Kidney tubule cell (primary cell): ENCODE data around the gene SLC7A1.

Experiments
- DNase-seq: peaks from one replicate; pipeline ENCODE4 v3.0.0-alpha.2; 2018; ENCODE audit warnings: low spot score

SLC7A1 gene

DNA sequence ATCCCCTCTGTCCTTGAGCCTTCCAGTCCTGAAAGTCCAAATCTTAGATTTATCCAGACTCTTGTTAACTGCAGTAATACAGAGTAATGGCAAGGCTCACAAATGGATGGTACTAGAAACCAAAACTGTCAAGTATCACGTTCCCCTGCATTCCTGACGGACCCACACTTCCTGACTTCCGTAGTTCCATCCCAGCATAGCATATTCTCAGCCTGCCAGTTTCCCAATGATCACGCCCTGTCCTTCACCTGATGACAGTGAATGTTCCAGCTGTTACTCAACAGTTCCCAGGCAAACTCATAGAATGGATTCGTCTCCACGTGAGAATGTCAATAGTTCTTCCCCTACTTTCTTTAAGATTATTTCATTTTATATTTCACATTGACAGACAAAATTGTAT, 33.6 kb downstream of the SLC7A1 start:
- no peak for DNase-seq

DNA sequence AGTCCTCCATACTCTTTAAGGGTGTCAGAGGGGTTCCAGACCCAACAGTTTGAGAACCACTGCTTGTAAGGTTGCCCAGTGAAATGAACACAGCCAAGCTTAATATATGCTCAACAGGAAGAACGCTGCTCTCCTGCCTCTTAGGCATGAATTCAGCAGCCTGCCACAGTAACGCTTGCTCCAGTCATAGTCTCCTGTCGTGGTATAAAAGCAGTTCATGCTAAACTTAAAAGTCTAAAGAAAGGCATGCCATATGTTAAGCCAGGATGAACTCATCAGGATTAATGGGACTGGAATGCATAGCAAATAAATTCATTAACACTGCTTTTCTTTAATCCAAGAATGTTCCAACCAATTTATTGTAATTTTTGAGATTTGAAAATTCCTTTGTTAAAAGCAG, 38.7 kb downstream of the SLC7A1 start:
- no peak for DNase-seq

DNA sequence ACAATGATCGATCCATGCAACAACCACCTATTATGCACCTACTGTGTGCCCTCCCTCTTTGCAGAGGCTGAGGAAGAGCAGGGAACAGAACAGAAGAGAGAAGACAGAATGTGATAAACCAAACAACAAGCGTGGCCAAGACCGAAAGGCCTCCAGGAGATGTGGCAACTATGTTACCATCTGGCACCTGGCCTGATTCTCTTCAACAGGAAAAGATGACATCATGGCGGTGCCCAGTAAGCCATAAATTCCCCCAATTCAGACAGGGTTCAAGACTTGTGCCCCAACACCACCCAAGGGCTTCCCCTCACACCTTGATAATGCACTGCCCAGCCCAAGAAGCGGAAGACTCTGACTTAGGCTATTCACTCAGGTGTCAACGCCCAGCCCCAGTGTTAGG, 44.3 kb downstream of the SLC7A1 start:
- DNase-seq: no peak

DNA sequence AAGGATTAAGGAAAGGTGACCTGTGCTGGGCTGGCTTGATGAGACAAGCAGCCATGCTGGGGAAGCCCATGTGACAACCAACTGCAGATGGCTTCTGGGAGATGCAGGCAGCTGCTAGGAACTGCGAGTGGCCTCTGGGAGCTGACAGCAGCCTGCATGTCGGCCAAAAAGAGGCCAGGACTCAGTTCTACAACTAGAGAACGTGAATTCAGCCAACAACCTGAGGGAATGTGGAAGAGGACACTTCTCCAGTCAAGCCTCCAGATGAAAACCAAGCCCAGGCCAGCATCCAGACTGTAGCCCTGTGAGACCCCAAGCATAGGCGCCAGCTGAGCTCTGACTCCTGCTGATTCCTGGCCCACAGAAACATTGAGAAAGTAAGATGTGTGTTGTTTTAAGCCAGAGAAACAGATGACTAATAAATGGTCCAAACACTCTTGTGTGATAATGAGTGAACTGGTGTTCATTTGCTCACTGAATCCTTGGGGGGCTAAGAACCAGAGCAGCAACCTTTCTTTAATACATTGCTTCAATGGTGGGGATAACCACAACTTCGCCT, 45.0 kb downstream of the SLC7A1 start:
- no peak for DNase-seq

DNA sequence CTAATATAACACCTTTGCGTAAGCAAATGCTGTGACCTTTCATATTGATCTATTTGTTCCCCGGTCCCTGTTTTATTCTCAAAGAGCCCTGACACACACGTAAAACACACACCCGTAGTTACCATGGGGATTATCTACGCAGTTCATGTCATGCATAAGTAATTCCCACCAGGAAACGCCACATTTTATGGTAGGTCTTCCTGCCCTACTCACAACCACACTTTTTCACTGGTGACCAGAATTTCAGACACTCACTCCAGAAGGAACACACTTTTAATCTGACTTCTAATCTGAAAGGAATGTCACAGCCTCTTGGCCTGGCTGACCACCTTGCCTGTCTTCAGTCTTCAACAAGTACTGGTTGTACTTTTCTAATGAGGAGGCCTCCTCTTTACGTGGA, 46.8 kb downstream of the SLC7A1 start:
- DNase-seq: peak; percentile 75

DNA sequence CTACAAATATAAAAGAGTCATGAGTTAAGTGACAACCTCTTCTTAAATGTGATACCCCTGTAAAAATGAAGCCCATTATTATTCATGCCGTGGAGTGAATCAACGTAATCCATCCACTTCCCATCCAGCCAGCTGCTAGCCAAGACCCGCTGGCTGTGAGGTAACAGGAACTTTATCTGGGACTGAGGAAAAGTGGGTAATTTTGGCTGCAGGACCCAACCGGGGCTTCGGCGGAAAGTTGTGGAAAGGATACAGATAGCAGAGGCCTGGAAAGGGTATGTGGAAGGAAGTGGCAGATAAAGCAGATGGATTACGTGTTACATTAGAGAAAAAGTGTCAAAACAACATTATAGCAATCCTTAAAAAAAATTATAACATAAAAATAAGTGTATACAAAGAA, 48.3 kb downstream of the SLC7A1 start:
- no peak for DNase-seq

DNA sequence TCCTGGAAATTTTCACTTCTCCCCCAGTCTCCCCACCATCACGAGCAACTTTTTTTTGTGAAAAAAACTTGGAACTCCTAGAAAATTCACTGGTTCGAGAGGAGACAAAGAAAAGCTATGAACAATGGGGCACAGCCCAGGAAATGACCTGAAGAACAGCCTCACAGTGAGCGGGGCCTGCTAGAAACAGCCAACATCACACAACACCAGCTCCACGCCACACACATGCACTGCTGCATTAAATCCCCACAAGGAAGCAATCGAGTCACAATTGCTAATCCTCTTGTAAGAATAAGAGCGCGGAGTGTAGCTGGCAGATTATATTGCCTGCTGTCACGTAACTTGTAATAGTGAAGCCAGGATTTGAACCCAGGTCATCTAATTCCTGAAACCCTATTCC, 48.8 kb downstream of the SLC7A1 start:
- no peak for DNase-seq

DNA sequence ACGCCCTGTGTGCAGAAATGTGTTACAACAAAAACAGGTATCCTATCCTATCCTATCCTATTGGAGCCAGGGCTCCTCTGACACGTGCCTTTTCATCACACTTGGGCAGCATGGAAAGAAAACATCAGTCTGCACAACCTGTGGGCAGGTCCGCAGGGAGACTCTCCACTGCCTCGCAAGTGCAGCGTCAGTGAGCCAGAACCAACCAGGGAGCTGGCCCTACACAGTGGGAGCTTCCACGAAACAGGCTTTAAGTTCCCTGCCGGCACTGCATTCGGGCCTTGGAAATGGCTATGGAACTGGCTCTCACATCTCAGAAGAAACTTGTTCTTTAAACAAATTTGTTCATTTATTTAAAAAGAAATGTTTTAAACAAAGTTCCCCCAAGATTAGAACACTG, 49.5 kb downstream of the SLC7A1 start:
- no peak for DNase-seq

DNA sequence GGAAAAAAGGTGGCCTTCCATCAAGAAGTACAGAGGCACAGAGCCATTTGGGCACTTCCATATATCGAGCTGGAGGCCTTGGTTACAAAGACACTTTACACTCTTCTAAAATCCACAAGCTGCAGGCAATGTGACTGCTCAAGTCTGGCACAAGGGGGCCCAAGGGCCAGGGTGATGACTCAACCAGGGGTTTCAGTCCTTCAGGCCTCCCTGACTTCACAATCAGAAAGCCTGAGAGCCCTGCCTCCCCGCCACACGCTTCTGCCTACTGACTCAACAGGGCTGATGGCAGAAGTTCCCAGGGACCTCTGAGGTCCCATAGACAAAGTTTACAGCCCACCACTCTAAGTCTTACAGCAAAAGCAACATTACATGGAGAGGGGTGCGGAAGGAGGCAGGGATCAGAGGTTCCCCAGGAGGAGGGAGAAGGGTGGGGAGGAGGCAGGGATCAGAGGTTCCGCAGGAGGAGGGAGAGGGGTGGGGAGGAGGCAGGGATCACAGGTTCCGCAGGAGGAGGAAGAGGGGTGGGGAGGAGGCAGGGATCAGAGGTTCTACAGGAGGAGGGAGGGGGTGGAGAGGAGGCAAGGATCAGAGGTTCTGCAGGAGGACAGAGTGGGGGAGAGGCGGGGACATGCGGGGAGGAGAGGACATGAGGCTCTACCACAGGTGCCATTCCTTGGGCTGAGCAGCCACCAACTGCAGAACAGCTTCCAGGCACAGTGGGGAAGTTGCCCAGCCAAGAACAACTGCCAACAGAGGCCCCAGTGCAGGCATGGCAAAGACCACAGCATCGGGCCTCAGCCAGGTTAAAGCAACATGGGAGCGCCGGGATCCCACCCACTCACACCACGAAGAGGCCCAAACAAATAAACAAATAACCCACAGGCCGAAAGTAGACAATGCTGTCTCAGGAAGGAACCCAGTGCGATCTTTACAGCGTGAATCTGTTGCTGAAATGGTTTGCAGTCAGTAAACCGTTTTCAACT, 52.0 kb downstream of the SLC7A1 start:
- DNase-seq: peak; percentile 71

DNA sequence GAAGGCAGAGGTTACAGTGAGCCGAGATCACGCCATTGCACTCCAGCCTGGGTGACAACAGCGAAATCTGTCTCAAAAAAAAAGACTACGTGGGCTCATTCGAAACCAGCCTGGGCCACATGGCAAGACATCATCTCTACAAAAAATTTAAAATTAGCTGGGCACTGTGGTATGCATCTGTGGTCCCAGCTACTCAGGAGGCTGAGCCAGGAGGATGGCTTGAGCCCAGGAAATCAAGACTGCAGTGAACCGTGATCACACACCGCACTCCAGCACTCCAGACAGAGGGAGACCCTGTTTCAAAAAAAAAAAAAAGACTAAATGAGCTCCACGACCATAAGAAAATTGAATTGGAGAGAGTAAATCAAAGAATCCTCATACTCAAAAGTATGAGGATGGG, 53.1 kb downstream of the SLC7A1 start:
- DNase-seq: no peak

DNA sequence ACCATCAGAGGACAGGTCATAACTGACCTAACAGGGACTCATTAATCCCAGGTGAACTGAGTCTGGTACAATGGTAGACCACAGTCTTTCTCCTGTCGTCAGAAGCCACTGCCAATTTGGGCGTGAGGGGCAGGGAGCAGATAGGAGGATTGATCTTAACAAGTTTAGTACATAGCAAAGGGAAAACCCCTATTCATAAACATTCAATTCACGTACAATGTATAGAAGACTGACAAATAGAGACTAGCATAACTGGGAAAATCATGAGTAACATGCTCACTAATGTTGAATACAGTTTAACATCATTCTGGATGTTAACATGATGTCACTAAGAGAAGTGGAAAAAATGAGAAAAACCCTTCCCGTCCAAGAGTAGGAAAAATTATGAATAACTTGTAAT, 54.1 kb downstream of the SLC7A1 start:
- no peak for DNase-seq

DNA sequence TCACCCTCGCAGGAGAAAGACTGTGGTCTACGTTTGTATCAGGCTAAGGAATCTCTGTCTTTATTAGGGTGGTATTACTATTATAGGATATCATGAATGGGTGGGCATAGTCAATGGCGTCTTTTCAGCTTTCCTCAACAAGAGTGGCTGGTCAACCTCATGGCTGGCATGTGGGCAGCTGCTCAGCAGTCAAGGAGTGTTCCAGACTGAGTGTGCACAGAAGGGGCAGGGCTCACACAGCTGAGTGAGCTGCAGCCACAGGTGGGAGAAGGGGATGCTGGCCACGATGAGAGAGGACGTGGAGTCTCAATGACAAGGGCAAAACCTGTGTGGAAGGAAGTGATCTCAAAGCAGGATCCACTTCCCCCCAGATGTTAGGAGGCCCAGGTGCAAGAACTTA, 54.7 kb downstream of the SLC7A1 start:
- no peak for DNase-seq

DNA sequence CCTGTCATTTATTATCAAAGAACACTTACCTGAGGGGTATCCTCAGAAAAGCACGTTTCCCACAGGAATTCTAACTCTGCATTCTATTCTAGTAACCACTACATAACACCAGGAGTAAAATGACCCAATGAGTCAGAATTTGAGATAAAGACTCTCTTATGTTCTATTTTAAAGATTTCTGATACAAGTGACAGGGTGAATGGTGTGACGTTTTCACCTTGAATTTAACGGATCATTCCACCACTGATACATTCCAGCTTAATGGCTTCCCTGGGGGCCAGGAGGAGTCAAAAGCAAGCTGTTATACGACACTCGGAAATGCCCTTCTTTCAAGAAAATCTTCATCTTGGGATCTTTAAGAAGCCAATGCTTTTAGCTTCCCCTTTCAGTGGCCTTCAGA, 55.2 kb downstream of the SLC7A1 start:
- no peak for DNase-seq

DNA sequence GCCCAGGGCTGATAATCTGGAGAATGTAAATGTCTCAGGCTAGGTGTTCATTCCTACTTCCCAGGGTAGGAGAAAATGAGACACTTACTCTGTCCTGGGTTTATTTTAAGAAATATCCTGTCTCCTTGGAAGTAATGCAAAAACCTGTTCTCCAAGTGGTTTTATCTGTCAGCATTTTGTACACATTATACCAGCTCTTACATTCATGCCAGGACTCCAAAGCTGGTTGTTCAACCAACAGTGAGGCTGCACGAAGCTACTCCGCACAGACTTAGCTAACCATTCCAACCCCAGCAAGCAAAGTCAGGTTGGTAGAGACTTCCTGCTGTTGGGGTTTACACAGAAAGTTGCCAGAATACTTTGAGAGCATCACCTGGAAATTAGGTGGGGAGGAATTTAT, 55.6 kb downstream of the SLC7A1 start:
- DNase-seq: no peak

DNA sequence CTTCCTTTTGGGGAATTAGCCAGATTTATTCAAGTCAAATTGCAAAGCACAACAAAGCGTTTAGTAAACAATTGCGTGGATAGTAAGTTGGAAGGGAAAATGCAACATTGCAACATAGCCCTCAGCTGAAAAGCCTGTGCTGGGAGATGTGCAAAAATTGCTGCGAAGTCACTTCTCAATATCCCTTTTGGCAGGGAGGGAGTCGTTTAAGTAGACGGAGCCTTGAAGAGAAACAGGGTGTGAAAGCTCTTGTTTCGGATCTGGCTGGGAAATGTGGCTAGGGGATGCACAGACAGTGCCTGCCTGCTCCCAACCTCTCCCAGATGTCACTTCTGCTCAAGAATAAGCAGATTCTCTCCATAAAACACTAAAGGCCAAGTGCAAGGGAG, 56.8 kb downstream of the SLC7A1 start:
- DNase-seq: no peak

DNA sequence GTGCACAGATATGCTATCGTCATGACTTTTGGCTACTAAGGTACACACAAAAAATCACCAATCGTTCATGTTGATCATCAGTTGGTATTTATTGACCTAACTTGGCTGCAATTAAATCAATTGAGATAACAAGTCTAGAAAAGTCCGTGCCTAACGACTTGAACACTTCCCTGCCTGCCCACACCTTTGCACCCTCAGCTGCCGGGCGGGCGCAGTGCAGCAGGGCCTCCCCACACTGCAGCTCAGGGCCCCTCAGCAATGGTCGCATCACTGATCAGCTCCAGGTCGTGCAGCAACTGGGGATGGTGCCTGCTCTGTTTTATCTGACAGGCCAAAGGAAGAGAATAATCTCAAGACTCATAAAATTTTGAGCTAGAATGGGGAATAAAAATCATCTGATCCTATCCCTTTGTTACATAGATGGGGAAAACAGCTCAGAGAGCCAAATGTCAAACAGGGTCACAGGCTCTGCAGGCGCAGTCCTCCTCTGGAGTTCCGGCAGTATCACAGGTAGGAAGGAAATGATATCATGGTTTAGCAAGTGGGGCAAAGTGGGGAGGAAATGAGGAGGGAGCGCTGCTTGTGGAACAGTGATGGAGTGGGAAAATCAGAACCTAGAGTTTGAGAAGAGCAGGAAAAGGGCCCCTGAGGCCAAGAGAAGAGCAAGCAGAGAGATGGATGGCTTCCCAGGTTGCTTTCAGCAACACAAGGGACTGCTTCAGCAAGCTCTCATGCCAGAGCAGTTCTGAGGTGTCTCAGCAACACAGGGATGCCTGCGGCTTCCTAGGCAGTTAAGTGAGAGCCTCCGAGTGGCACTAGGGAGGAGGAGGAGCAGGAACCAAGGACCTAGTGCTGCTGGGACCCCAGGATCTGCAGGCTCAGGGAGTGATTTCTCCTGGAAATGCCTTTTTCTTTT, 57.5 kb downstream of the SLC7A1 start:
- DNase-seq: no peak

DNA sequence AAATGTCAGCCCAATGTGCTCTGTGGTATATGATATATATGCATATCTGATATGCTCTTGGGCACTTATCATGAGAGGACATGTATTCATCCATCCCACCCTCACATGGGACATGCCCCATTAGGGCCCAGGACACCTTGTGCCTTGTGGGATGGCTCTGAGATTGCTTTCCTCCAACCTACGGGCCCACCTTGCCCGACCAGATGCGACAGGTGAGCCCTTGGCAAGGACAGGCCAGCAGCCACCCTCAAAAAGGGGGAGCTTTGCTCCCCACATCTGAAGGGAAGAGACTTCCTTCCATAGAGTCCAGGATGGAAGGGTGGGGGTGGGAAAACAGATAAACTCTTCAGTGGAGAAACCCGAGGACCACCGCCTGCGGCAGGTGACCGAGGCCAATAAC, 58.6 kb downstream of the SLC7A1 start:
- DNase-seq: no peak

DNA sequence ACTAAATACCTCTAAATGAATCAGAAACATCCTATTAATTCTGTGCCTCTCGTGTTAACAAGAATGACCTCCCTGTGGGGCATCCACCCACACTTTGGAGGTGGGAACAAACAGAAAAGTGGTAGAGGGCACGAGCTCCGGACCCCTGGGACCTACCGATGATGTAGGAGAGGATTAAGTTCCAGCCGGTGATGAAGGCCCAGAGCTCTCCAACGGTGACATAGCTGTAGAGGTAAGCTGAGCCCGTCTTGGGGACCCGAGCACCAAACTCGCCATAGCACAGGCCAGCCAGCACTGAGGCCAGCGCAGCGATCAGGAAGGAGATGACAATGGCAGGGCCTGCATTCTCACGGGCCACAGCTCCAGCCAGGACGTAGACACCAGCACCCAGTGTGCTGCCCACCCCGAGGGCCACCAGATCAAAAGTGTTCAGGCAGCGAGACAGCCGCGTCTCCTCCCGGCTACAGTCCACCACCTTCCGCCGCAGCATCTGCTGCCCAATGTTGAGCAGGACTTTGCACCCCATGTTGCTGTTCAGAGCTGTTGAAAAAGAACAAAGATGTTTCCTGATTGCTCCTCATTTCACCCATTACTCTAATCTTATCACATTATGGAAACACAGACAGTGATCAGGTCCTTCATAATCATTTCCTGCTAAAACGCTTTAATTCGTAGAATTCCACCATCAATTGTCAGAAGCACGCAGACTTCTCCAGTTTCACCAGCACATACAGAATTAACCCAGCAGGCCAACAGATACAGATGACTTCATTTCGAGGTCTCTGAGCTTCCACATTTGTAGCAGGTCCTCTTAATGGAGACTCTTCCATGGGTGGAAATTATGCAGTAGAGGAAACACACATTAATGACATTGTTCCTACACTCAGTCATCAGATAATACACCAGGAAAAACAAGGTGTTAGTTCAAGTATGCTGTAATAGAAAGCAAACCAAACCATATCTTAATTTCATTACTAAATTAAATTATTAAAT, 59.5 kb downstream of the SLC7A1 start:
- DNase-seq: no peak

DNA sequence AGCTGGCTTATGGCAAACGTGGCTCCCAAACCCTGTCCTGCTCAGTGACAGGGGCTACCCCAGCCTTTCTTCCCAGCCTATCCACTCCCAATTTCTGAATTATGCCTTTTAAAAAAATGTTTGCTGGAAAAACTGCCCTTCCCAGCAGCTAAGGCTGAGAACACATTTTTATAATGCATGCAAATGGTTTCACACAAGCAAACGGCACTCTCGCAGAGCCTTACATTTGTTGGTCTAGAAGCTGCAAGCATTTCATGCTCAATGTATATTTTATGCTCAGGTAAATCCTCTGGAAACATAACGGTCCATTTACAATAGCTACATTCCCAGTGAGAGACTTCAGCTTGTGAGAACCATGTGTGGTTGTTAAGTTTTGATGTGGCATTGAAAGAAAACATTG, 61.4 kb downstream of the SLC7A1 start:
- no peak for DNase-seq

DNA sequence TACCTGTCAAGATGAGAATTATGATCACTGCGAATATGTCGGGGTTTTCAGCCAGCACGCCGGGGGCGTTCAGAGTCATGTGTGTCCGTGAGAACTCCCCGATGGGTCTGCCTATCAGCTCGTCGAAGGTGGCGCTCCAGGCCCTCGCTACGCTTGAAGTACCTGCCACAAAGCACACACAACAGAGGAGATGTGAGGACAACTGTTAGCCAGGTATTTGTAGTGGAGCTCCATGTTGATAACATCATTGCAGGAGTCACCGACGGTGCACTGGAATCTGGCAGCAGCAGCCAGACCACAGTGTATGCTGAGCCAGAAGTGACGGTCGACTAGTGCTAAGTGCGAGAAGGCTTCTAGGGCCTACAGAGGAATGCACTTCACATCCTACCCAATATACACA, 62.7 kb downstream of the SLC7A1 start:
- DNase-seq: no peak

DNA sequence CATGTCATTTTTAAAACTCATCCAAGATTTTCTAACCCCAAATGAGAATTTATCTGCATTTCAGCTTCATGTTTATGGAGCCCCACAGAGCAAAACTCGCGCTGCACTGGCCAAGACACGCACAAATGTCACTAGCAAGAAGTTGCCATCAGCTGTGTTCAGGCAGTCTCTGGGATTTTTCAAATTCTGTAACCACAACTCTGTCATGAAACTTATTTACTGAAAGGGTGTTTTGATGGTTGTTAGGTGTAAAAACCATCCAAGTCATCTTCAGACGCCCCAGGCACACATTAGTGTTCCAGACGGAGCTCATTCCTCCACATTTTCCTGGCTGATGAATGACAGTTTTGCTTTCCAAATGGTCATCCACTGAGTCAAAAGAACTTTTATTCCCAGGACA, 63.4 kb downstream of the SLC7A1 start:
- DNase-seq: no peak

DNA sequence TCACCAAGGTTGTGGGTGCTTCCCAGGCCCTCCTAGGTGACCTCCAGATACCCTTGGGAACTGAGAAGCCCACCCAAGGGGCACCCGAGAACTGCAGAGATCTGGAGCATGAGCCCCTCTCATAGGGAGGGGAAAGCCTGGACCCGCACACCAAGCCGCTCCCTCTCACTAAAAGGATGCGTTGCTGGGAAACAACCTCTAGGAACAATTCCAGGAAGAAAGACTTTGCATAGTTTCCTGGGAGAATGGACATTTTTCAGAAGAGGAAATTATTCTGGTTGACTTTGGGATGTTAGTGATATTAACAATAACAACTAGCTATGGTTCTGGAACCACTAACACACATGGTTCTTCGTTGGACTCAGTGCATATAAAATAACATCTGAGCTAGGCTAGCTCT, 64.6 kb downstream of the SLC7A1 start:
- no peak for DNase-seq
